Progenitor cell of endocrine pancreas (in vitro differentiated cells): ENCODE measurements around the gene SORCS2. TPM values are rescaled to one million over a fixed set of nuclear protein-coding genes. Genes with fewer than 3 reads are reported as not detected.

Source experiments
- DNase-seq: peaks from one replicate; pipeline ENCODE4 v3.0.0; 2021; ENCODE audit warnings: low spot score; ENCODE audit not compliant: unreplicated experiment
- H3K27ac Mint-ChIP-seq: 2 replicates; pipeline ENCODE4 v1.8.0; 2021; ENCODE audit warnings: mild to moderate bottlenecking, moderate library complexity, mixed read lengths
- H3K27me3 Mint-ChIP-seq: 2 replicates; pipeline ENCODE4 v1.8.0; 2021; ENCODE audit warnings: mixed read lengths
- H3K36me3 Mint-ChIP-seq: 2 replicates; pipeline ENCODE4 v1.8.0; 2022; ENCODE audit warnings: mixed read lengths; ENCODE audit not compliant: insufficient read depth
- H3K4me1 Mint-ChIP-seq: 2 replicates; pipeline ENCODE4 v1.8.0; 2021; ENCODE audit warnings: low read depth, mixed read lengths
- H3K4me3 Mint-ChIP-seq: 2 replicates; pipeline ENCODE4 v1.8.0; 2021; ENCODE audit warnings: low read depth, mild to moderate bottlenecking, moderate library complexity, mixed read lengths
- H3K9me3 Mint-ChIP-seq: 2 replicates; pipeline ENCODE4 v1.8.0; 2021; ENCODE audit warnings: low read depth, mixed read lengths
- CTCF ChIP-seq: fragments of 200-600 bp; sonication (generic); IDR thresholded peaks from one replicate; pipeline ENCODE4 v1.5.0; 2021; ENCODE audit warnings: antibody characterized with exemption, mild to moderate bottlenecking; ENCODE audit not compliant: unreplicated experiment
- total RNA-seq: library from RNA; stranded (reverse); gene quantifications from 2 replicates; pipeline ENCODE4 v1.2.1, GENCODE V29; 2021

SORCS2 gene
- total RNA-seq, 1 donor from 2014 or later = 2.2 TPM

- Mint-ChIP-seq H3K36me3 (no peaks in the 10 kb centered on the region), H3K4me1 (no peaks in the 10 kb centered on the region), H3K4me3 (no peak overlapping the region), H3K27ac (no peak overlapping the region), H3K9me3 (no peaks in the 10 kb centered on the region), H3K27me3 (peaks cover 5% of the 10 kb centered on the region)
- no peak for TF ChIP-seq CTCF
- DNase-seq = no peak
Measured at GRCh38 chr4:7233006-7233580, 40.8 kb downstream of the SORCS2 start.

- H3K27ac Mint-ChIP-seq = no peak overlapping the region
- no peaks in the 10 kb centered on the region for H3K36me3 Mint-ChIP-seq
- H3K27me3 Mint-ChIP-seq = peaks cover 5% of the 10 kb centered on the region
- no peak for DNase-seq
- H3K4me3 Mint-ChIP-seq = no peak overlapping the region
- TF ChIP-seq CTCF = no peak
- H3K9me3 Mint-ChIP-seq = no peaks in the 10 kb centered on the region
- no peaks in the 10 kb centered on the region for H3K4me1 Mint-ChIP-seq
Measured at GRCh38 chr4:7233601-7234000, 41.3 kb downstream of the SORCS2 start.

GRCh38 chr4:7234355-7235029, 42.2 kb downstream of the SORCS2 start:
- no peak overlapping the region for H3K4me3 Mint-ChIP-seq
- TF ChIP-seq CTCF = no peak
- no peaks in the 10 kb centered on the region for H3K36me3 Mint-ChIP-seq
- peaks cover 3% of the 10 kb centered on the region for H3K4me1 Mint-ChIP-seq
- H3K27ac Mint-ChIP-seq = no peak overlapping the region
- no peak for DNase-seq
- peaks cover 7% of the 10 kb centered on the region for H3K27me3 Mint-ChIP-seq
- no peaks in the 10 kb centered on the region for H3K9me3 Mint-ChIP-seq

GRCh38 chr4:7235030-7235380, 42.7 kb downstream of the SORCS2 start:
- no peak for TF ChIP-seq CTCF
- Mint-ChIP-seq H3K27ac (no peak overlapping the region), H3K4me1 (peaks cover 8% of the 10 kb centered on the region), H3K36me3 (no peaks in the 10 kb centered on the region), H3K4me3 (no peak overlapping the region), H3K9me3 (no peaks in the 10 kb centered on the region), H3K27me3 (peaks cover 9% of the 10 kb centered on the region)
- DNase-seq = no peak

- H3K36me3 Mint-ChIP-seq = no peaks in the 10 kb centered on the region
- H3K4me1 Mint-ChIP-seq = peaks cover 13% of the 10 kb centered on the region
- peaks cover 20% of the 10 kb centered on the region for H3K27me3 Mint-ChIP-seq
- no peaks in the 10 kb centered on the region for H3K9me3 Mint-ChIP-seq
- H3K27ac Mint-ChIP-seq = no peak overlapping the region
- no peak overlapping the region for H3K4me3 Mint-ChIP-seq
- DNase-seq = no peak
- TF ChIP-seq CTCF = no peak
Measured at GRCh38 chr4:7236847-7237246, 44.5 kb downstream of the SORCS2 start.
